GM12801 (cell line): Measurements from ENCODE around the gene ADGRD1.

Source experiments
- CTCF ChIP-seq: IDR thresholded peaks from one replicate; pipeline ENCODE4 v1.5.1; 2011; ENCODE audit warnings: control low read depth; ENCODE audit not compliant: insufficient read length; ENCODE audit errors: extremely low read depth

The ADGRD1 gene

GRCh38 chr12:131138638-131139362, 185.1 kb downstream of the ADGRD1 start:
- TF ChIP-seq CTCF: no peak

- no peak for TF ChIP-seq CTCF
These were observed 185.8 kb downstream of the ADGRD1 start for GRCh38 chr12:131139363-131140068.

- no peak for TF ChIP-seq CTCF
These were observed 186.3 kb downstream of the ADGRD1 start for GRCh38 chr12:131140069-131140435.

- no peak for TF ChIP-seq CTCF
These were observed 187.0 kb downstream of the ADGRD1 start for GRCh38 chr12:131140697-131141096.

GRCh38 chr12:131141514-131141913, 187.8 kb downstream of the ADGRD1 start:
- no peak for TF ChIP-seq CTCF

GRCh38 chr12:131142891-131143657, 189.4 kb downstream of the ADGRD1 start:
- TF ChIP-seq CTCF: no peak

- no peak for TF ChIP-seq CTCF
These were observed 192.5 kb downstream of the ADGRD1 start for GRCh38 chr12:131146173-131146675.
